C4-2B (cell line): ENCODE data around the gene DLGAP3.

ENCODE experiments used
- ZFX ChIP-seq: fragments of 450-650 bp; IDR thresholded peaks from 2 replicates; pipeline ENCODE4 v1.6.1; 2017
- TF ChIP-seq, protein P1 (sequence below): fragments of 450-650 bp; conservative IDR thresholded peaks from 2 replicates; pipeline ENCODE4 v1.5.1; 2017; ENCODE audit warnings: mild to moderate bottlenecking

DNA sequence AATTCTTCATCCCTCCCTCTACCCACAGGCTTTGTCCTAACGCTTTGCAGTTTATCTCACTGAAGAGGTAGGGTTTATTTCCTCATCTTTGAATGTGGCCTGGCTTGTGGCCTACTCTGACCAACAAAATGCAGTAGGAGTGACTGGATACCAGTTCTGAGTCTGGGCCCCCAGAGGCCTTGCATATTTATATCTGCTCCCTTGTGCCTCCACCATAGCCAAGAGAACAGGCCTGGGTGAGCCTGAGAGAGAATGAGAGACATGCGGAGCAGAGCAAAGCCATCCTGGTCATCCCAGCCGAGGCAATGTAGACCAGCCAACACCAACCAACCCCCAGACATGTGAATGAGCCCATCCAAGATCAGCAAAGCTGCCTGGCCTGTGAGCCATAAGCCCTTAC is 100.2 kb downstream of the DLGAP3 start:
- TF ChIP-seq, protein P1, sequence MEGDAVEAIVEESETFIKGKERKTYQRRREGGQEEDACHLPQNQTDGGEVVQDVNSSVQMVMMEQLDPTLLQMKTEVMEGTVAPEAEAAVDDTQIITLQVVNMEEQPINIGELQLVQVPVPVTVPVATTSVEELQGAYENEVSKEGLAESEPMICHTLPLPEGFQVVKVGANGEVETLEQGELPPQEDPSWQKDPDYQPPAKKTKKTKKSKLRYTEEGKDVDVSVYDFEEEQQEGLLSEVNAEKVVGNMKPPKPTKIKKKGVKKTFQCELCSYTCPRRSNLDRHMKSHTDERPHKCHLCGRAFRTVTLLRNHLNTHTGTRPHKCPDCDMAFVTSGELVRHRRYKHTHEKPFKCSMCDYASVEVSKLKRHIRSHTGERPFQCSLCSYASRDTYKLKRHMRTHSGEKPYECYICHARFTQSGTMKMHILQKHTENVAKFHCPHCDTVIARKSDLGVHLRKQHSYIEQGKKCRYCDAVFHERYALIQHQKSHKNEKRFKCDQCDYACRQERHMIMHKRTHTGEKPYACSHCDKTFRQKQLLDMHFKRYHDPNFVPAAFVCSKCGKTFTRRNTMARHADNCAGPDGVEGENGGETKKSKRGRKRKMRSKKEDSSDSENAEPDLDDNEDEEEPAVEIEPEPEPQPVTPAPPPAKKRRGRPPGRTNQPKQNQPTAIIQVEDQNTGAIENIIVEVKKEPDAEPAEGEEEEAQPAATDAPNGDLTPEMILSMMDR: no peak
- no peak for TF ChIP-seq ZFX
